Transverse colon (tissue), 3 donors: ENCODE results near the gene TNFSF15.
"Not testable (repeated sequence)": the region's sequence is repeated elsewhere in the genome, so short reads cannot be mapped to it uniquely, and the experiment has no call there.

Experiments
- CTCF ChIP-seq, 5 experiments: fragments of 200-600 bp in 3 of 5; fragments of 450-650 bp in 2 of 5; sonication (generic) in 3 of 5; IDR thresholded peaks; 1 replicate in 2 of 5; 2 replicates in 3 of 5; pipeline ENCODE4 v1.5.1; 2016 to 2017; ENCODE audit warnings: antibody characterized with exemption in 5 of 5, inconsistent platforms in 3 of 5, mild to moderate bottlenecking in 2 of 5, moderate library complexity in 1 of 5
- POLR2A ChIP-seq: fragments of 450-650 bp; IDR thresholded peaks from one replicate; pipeline ENCODE4 v1.6.1; 2016; ENCODE audit warnings: antibody characterized with exemption, mild to moderate bottlenecking, moderate library complexity

GRCh38 chr9:114741521-114741920 lies 64.3 kb downstream of the TNFSF15 start:
- TF ChIP-seq POLR2A; CTCF (IDR thresholded peaks at IDR 0.05): not testable (repeated sequence)
